SIG-M5 (cell line): Measurements from ENCODE around the gene IPCEF1.

Source experiments
- DNase-seq: peaks from one replicate; lab custom pipeline; 2025; lab: John Stamatoyannopoulos, UW

Gene IPCEF1

GRCh38 chr6:154159126-154159525 lies 197.5 kb downstream of the IPCEF1 start:
- no peak for DNase-seq

- DNase-seq, result no peak
Observed at GRCh38 chr6:154157706-154158105, 198.9 kb downstream of the IPCEF1 start.

GRCh38 chr6:154157082-154157481 lies 199.5 kb downstream of the IPCEF1 start:
- no peak for DNase-seq

GRCh38 chr6:154156135-154156896 lies 200.3 kb downstream of the IPCEF1 start:
- no peak for DNase-seq

- DNase-seq, result no peak
Observed at GRCh38 chr6:154154389-154154967, 202.1 kb downstream of the IPCEF1 start.

GRCh38 chr6:154143753-154144152 lies 212.8 kb downstream of the IPCEF1 start:
- no peak for DNase-seq

GRCh38 chr6:154140743-154141142 lies 215.9 kb downstream of the IPCEF1 start:
- no peak for DNase-seq

- peak; percentile 38 for DNase-seq
Observed at GRCh38 chr6:154139892-154140291, 216.7 kb downstream of the IPCEF1 start.

- DNase-seq, result no peak
Observed at GRCh38 chr6:154138793-154139192, 217.8 kb downstream of the IPCEF1 start.

- DNase-seq, result no peak
Observed at GRCh38 chr6:154134471-154135147, 222.0 kb downstream of the IPCEF1 start.

GRCh38 chr6:154127657-154128056 lies 228.9 kb downstream of the IPCEF1 start:
- DNase-seq, result no peak

GRCh38 chr6:154125421-154125820 lies 231.2 kb downstream of the IPCEF1 start:
- DNase-seq, result no peak

- no peak for DNase-seq
Observed at GRCh38 chr6:154123155-154123956, 233.2 kb downstream of the IPCEF1 start.

GRCh38 chr6:154122195-154122925 lies 234.2 kb downstream of the IPCEF1 start:
- DNase-seq, result no peak

- DNase-seq, result no peak
Observed at GRCh38 chr6:154117485-154117884, 239.1 kb downstream of the IPCEF1 start.

- no peak for DNase-seq
Observed at GRCh38 chr6:154113392-154113791, 243.2 kb downstream of the IPCEF1 start.

- no peak for DNase-seq
Observed at GRCh38 chr6:154112181-154112809, 244.3 kb downstream of the IPCEF1 start.

- no peak for DNase-seq
Observed at GRCh38 chr6:154111025-154111424, 245.6 kb downstream of the IPCEF1 start.

GRCh38 chr6:154106251-154106650 lies 250.4 kb downstream of the IPCEF1 start:
- no peak for DNase-seq
